Measurements from ENCODE around the gene TMEM119.

DNA sequence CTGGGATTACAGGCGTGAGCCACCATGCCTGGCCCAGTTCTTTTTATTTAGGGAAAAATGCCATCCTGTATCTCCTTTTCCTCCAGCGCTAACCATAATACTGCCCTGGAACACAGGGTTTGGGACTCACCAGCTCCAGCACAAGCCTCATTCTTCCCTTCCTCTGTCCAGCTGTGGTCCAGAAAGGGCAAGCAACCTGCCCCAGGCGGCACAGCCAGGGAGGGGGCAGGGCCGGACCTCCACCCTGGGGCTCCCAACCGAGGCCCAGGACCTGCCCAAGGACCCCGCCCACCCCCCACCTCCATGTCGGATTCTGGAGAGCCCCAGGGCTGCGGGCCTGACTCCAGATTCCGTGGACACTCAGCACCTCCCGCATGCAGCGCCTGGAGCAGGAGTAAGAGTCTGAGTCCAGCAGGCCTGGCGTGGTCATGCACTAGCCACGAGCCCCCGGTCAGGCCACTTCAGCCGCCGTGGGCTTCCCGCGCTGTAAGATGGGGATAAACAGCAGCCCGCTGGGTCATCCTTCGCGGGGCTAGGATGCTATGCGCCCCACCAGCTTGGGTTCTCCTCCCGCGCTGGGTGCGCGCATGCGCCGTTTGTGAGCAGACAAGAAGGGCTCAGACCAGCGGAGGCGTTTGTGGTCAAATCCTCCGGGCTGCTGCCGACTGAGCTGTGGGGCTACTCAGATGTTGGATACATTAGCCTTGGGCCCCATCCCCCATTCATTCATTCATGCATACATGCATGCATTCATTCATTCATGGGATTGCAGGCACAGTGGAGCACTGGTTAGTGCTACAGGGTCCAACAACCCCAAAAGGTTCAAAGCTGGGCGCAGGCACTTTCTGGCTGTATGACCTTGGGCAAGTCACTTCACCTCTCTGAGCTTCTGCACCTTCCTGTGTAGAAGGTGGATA, 16.3 kb downstream of the TMEM119 start:
- TF ChIP-seq, protein P1, sequence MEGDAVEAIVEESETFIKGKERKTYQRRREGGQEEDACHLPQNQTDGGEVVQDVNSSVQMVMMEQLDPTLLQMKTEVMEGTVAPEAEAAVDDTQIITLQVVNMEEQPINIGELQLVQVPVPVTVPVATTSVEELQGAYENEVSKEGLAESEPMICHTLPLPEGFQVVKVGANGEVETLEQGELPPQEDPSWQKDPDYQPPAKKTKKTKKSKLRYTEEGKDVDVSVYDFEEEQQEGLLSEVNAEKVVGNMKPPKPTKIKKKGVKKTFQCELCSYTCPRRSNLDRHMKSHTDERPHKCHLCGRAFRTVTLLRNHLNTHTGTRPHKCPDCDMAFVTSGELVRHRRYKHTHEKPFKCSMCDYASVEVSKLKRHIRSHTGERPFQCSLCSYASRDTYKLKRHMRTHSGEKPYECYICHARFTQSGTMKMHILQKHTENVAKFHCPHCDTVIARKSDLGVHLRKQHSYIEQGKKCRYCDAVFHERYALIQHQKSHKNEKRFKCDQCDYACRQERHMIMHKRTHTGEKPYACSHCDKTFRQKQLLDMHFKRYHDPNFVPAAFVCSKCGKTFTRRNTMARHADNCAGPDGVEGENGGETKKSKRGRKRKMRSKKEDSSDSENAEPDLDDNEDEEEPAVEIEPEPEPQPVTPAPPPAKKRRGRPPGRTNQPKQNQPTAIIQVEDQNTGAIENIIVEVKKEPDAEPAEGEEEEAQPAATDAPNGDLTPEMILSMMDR (IDR thresholded peaks at IDR 0.05), result no peak
- no peak for TF ChIP-seq ZFX (IDR thresholded peaks at IDR 0.05; ENCODE audit: borderline replicate concordance)
